ENCODE data around the gene MICALL2.

The MICALL2 gene

GRCh38 chr7:1492640-1493039, 33.4 kb upstream of the MICALL2 start:
- DNase-seq, result no peak

DNA sequence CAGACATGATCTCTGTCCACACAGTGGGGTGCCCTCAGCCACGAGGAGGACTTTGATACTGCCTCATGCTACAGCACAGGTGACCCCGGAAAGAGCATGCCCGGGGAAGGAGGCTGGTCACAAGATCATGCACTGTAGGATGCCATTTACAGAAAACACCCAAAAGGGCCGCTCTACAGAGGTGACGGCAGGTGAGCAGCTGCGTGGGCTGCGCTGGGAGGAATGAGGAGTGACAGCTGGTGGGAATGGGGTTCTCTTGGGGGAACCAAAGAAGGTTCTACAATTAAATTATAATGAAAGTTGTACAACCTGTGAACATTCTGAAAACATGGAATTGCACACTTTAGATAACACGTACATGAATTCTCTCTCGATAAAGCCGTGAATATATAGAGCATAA, 33.0 kb upstream of the MICALL2 start:
- DNase-seq, result no peak

DNA sequence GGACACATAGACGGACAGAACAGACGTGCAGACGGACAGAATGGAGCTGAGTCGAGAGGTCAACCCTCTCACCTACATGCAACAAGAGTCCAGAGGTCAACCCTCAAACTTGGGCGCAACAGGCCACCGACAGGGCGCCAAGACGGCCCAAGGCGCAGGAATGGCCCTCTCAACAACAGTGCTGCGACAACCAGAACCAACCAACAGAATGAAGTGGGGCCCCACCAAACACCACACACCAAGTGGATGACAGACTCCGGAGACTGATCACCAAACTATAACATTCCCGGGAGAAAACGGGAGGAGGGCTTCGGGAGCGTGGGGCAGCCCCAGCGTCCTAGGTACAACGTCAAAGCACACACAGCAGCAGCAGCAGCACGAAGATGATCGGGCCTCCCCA, 31.6 kb upstream of the MICALL2 start:
- no peak for DNase-seq

GRCh38 chr7:1489336-1489735, 30.1 kb upstream of the MICALL2 start:
- DNase-seq, result no peak

DNA sequence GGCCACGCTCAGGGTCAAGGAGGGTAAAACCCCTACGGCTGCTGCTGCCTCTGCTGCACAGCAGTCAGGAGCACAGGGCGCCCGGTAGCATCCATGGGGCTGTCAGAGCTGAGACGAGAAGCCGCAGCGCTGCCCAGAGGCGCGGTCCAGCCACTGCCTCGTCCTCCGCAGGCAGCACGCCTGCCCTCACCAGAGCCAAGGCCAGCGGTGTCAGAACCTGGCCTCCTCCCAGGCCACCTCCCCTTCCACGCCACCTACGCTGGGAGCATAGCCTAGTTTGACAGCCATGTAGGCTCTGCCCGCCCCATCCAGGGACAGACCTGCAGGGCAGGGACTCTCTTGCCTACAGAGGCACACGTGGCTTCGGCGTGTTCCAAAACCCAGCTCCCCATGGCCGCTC, 28.7 kb upstream of the MICALL2 start:
- DNase-seq, result no peak

GRCh38 chr7:1487466-1487865, 28.2 kb upstream of the MICALL2 start:
- DNase-seq, result no peak

GRCh38 chr7:1486571-1486970, 27.3 kb upstream of the MICALL2 start:
- no peak for DNase-seq

GRCh38 chr7:1485156-1485555, 25.9 kb upstream of the MICALL2 start:
- DNase-seq, result no peak

DNA sequence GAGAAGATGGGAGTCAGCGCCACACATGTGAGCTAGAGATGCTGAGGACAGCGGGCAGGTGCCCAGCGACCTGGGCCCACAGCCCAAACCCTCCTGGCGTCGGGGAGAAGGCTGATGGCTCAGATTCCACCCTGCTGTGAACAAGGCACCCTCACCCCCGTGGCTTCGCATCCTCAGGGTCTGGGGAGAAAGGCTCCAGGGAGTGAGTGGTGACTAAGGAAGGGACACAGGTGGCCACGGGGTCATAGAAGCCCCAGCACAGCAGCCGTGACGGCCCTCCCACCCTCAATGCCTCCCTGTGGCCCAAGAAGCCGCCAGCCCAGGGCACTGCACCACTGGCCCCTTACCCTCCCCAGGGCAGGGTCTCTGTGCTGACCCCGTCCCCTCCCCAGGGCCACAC, 25.3 kb upstream of the MICALL2 start:
- DNase-seq, result no peak

- DNase-seq, result no peak
Observed at GRCh38 chr7:1483536-1484505, 24.6 kb upstream of the MICALL2 start.

GRCh38 chr7:1483079-1483478, 23.8 kb upstream of the MICALL2 start:
- no peak for DNase-seq

- no peak for DNase-seq
Observed at GRCh38 chr7:1481300-1481699, 22.0 kb upstream of the MICALL2 start.

GRCh38 chr7:1480670-1481069, 21.4 kb upstream of the MICALL2 start:
- no peak for DNase-seq

GRCh38 chr7:1479287-1479686, 20.0 kb upstream of the MICALL2 start:
- no peak for DNase-seq

DNA sequence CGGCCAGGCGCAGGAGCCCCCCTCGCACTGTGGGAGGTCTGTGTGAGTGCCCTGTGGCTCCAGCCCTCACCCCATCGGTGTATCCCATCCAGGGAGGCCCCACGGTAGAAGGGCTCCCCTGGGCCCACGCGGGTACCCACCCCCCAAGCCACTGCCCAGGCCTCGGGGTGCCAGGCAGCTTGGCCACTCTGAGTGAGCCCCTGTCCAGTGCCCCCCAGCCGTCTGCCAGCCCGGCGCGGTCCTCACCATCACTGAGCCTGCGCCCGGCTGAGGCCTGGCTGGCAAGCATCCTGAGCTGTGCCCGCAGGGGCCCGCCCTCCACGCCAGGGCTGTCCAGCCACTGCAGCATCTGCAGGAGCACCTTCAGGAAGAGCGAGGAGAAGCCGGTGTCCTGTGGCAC, 19.2 kb upstream of the MICALL2 start:
- DNase-seq, result no peak

GRCh38 chr7:1476859-1477258, 17.6 kb upstream of the MICALL2 start:
- no peak for DNase-seq

DNA sequence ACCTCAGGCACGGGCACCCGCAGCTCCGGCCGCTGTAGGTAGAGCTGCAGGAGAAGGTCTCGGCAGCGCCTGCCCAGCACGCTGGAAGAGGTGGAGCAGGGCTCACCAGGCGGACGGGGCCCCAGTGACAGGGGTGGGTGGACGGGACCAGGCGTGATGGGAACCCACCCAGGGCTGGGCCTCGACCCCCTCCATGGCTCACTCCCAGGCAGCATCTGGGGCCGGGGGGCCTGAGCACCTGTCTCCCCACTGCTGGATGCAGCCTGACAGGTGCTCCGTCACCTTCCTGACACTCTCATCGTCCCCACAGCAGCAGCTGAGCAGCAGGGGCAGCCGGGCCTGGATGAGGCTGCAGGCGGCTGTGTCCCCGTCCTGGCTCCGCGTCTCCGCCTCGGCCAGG, 16.7 kb upstream of the MICALL2 start:
- DNase-seq, result no peak

- DNase-seq, result no peak
Observed at GRCh38 chr7:1475393-1475792, 16.1 kb upstream of the MICALL2 start.

DNA sequence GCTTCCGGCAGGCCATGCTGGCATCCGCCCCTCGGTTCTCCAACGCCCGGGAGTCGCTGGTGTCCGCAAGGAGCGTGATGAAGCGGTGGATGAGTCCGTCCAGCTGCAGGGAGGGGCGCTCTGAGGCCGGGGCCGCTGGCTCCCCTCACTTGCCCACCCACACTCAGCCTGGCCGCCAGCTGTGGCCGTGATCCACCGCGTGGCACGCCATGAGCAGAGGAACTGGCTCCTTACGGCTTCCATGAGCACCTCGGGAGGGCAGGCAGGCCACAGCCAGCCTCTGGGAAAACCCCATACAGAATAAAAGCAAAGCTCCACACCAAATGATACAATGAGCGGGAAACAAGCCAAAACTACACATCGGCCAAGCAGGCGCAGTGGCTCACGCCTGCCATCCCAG, 15.5 kb upstream of the MICALL2 start:
- no peak for DNase-seq

DNA sequence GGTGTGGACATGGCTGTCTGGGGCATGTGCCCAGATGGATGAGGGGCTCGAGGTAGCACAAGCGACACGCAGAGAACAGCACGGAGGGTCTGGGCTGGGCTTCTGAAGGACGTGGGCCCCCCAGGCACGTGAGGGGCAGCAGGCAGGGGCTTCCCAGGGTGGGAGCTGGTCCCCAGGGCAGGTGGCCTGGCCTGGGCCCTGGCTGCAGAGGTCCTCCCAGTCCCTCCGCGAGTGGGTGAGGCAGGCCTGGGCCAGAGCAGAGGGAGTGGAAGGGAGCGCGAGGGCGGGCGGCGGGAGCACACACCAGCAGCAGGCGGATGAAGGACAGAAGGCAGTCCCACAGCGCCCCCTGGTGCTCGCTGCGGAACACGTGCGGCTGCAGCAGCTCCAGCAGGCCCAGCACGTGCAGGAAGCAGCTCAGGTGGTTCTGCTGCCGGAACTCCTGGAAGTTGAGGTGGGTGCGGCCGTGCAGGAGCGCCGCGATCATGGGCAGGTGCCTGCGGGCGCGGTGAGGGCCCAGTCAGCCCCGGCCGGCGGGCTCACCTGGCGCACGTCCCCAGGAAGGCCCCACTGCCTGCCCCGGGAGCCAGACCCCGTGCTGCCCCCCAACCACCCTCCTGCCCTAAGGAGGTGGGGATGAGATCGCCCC, 14.7 kb upstream of the MICALL2 start:
- peak; percentile 77 for DNase-seq

- DNase-seq, result no peak
Observed at GRCh38 chr7:1470901-1471300, 11.6 kb upstream of the MICALL2 start.

GRCh38 chr7:1468643-1469298, 9.5 kb upstream of the MICALL2 start:
- no peak for DNase-seq

DNA sequence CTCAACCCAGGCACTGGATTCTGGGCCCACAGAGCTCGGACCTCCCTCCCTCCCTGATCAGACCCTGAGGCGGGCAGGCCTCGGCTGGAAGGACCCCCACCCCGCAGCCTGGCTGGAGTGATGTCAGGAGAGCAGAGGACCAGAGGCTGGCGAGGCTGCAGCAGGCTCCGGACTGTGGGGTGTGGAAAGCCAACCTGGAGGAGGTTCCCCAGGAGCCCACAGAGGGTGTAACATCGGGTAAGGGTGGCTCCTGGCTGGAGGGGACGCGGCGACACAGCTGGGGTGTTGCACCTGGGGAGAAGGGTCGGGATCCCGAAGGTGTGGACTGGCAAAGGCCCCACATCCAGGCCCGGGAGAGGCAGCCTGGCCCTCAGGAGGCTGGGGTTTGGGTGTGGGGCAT, 8.9 kb upstream of the MICALL2 start:
- DNase-seq, result no peak
